GM21576 (cell line): ENCODE measurements around the gene PARD3B.

Experiments
- ATAC-seq: cut with Tn5 transposase; IDR thresholded peaks from one replicate; pipeline ENCODE4 v1.9.1; 2021; ENCODE audit warnings: mild to moderate bottlenecking, moderate library complexity; ENCODE audit not compliant: unreplicated experiment

The PARD3B gene

DNA sequence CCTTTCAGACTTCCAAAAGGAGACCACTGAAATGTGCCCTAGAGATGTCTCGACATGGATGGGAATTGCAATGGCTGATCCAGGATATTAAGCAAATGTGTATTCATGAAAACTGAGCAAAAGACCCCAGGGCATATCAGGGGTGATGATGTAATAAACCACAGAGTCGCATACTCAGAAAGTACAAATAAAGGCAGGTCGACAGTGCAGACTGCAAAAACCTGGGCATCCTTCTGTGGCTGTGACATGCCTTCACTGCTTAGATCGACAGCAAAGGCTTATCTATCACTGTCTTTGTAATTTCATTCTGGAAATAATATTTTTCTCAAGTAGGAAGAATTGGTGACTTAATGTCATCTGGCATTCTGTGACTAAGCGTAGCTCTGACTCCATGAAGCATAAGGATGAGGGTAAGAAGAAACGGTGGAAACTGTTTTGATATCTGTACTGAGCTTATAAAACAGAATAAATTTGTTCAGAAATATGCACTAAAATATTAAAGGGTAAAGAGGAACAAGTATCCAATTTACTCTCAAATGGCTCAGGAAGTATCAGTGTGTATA is 1021.4 kb downstream of the PARD3B start:
- no peak for ATAC-seq

DNA sequence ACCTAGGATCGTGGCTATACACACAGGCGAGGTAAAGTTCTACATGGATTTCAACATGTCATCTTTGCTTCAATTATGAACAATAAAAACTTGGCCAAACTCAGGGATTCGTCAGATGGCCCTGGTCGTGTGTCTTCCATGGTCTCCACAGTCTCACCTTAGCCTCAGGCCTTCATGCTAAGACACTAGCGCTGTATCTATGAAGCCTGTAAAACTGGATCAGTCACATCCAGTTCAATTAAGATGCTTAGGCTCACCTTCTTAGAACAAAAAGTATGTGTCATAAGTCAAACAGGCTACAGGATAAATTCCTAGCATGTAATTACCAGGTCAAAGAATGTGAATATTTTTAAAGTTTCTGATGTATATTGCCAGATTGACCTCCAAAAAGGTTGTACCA is 1023.3 kb downstream of the PARD3B start:
- ATAC-seq, result no peak

DNA sequence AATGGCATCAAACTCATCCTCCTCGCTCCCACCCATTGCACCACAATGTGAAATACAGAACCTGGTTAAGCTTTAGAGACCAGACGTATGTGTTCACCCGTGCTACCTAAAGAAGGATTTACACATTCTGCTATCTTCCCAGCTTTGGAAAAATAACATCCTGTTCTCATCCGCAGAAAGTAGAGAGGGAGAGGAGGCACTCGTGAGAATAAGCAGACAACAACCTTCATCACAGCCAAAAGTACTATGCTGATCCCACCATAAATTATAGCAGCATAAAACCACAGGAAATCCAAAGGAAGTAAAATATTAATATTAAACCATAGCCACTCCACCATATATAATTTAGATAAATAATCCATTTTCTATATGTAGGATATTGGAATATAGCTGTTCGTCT is 1025.4 kb downstream of the PARD3B start:
- ATAC-seq, result no peak

DNA sequence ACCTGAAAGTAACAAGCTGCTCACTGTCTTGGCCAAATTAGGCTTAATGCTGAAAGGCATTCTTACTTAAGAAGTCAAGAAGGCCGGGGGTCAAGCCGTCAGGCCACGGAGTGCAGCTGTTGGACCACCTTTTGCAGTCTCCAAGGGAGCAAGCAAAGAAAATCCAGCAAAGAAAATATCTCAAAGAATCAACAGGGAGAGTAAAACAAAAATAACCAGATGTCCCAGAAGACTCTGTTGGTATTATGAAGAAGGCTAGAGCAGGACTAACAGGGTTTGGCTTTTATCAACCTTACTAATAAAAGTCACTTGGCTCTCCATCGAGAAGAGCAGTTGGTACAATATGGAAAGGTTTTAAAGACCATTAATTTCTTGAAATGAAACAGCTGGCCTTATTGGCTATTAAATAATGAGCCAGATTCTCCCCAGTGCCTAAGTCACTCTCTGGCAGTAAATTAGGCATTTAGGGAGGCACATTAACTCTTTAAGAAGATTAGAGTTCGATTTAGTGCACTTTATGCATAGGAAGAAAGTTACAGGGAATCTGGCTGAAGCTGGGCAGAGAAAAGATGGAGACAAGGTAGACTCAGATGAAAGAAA is 1026.2 kb downstream of the PARD3B start:
- no peak for ATAC-seq

GRCh38 chr2:205574001-205574400 is 1028.7 kb downstream of the PARD3B start:
- ATAC-seq, result no peak

- no peak for ATAC-seq
Measured at GRCh38 chr2:205579335-205579734, 1034.1 kb downstream of the PARD3B start.

DNA sequence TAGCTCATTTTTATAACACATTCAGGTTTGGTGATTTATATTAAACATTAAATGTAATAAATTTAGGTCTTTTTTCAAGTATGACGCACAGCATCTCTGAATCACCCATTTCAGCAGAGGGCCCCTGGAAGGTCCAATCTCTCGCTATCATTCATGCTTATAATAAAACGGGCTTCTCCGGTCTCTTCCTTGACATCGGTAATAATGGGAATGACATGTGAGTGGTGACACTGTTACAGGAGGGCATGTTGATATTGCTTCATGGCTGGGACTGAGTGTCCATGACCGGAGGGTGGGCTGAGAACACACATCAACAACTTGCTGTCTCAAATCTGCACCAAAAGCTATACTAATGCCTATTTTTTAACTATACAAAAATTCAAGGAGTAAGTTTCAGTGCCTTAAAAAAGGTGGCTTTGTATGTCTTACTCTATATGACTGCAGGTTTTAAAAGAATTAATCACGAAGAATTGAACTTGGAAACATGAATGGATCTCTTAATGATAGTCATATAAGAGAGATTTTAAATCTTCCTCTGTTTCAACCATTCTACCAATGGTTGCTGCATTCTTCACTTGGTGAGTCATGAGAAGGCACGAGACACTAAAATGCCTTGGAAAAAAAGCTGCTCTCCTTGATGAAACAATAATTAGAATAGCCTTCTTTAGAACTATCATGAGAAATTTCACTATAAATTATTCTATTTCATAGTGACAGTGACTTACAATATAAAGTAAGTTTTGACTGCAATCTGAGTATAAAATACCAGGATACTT is 1035.1 kb downstream of the PARD3B start:
- no peak for ATAC-seq

GRCh38 chr2:205582366-205582765 is 1037.1 kb downstream of the PARD3B start:
- no peak for ATAC-seq

DNA sequence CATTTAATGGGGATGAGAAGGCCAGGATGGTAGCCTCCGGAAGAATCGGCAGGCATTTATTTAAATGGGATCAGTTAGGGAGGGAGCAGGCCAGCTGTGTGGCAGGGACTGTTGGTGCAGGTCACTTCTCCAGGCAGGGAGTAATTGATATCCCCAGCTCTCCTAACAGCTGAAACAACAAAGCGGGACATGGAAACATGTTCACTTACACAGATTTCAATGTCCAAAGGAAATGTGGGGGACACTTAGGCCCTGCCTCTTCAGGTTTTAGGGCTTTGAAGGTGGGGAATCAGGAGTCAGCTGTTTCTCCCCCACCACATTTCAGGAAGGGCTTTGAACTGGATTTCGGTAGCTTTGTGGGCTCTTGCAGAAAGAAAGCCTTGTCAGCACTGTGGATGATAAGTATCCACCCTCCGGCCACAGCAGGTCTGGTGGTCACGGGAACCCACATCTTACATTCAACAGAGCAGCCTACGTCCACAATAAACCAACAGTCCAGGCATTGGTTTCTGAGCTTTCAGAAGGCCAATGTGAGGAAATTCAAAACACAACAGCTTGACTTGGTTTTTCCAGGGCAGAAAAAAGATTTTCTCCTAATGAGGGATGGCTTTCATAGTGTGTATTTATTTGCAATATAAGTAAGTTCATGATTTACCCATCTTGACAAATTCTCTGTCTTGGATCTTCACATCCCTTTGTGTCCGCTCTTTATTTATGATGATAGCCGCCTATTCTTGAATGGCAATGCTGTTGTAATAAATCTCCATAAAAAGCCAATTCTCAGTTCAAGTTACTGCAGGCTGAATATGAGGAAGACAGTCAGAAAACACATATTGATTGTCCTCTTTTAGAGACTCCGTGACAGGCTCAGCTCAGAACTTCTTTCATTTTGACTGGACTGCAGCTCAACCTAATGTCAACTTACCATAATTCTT is 1040.4 kb downstream of the PARD3B start:
- ATAC-seq, result no peak

GRCh38 chr2:205586626-205587025 is 1041.4 kb downstream of the PARD3B start:
- no peak for ATAC-seq

GRCh38 chr2:205589479-205589878 is 1044.2 kb downstream of the PARD3B start:
- ATAC-seq, result no peak

DNA sequence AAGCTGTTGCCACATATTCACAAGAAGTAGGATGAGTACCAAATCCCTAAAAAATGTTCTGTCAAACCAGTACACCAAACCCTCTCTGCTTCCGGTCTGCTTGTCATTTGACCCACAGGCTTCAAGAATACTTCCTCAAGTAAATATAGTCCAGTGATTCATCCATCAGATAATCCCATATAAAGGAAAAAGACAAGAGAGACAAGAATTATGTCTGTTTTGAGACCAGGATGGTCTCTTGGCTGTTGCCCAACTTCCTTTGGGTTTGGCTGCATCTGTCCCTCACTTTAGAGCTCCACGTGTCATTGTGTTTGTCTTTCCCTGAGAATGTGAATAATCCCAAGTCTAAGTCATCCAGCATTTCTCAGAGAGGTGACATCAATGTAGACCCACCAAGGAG is 1045.5 kb downstream of the PARD3B start:
- ATAC-seq, result no peak

- ATAC-seq, result no peak
Measured at GRCh38 chr2:205593891-205594290, 1048.6 kb downstream of the PARD3B start.

GRCh38 chr2:205596581-205596980 is 1051.3 kb downstream of the PARD3B start:
- no peak for ATAC-seq

DNA sequence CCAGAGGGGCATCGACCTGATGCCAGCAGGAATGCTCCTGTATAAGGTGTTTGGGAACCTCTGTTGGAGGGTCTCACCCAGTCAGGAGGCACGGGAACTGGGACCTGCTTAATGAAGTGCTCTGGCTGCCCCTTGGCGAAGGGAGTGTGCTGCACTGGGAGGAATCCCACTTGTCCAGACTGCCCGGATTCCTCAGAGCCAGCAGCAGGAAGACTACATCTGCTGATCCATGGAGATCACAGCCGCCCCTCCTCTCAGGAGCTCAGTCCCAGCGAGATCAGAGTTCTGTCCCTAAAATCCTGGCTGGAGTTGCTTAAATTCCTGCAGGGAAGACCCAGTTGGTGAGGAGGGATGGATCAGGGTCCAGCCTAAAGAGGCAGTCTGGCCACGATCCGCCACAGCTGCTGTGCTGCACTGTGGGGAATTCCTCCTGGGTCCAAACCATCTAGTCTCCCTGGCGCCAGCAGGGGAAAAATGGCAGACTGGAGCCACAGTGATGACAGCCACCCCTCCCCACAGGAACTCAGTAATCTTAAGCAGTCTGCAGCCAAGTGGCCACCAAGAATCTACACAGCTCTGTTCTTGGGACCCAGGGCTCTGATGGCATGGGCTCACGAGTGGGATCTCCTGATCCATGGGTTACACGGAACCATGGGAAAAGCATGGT is 1060.5 kb downstream of the PARD3B start:
- no peak for ATAC-seq

DNA sequence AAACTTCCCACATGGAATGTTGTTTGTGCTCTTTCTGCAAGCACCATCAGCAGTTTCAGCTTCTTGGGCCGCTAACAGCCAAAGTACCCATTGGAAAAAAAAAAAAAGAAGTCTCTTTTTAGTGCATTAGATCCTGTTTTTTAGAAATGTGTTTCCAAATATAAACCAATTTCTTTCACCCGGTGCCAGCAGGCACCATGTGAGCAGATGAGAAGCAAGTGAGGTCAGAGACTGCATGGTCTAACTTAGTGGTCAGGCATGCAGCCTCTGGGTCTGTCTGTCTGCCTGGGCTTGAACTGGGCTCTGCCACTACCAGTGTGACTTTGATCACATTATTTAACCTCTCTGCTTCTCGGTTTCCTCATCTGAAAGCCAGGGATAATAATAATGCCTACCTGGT is 1061.9 kb downstream of the PARD3B start:
- ATAC-seq, result no peak

- ATAC-seq, result no peak
Measured at GRCh38 chr2:205609113-205609512, 1063.8 kb downstream of the PARD3B start.

- no peak for ATAC-seq
Measured at GRCh38 chr2:205610437-205610836, 1065.2 kb downstream of the PARD3B start.

GRCh38 chr2:205612636-205613035 is 1067.4 kb downstream of the PARD3B start:
- ATAC-seq, result no peak

- ATAC-seq, result no peak
Measured at GRCh38 chr2:205613970-205614559, 1068.8 kb downstream of the PARD3B start.
